Measurements from ENCODE around the gene LRRC57.

- TF ChIP-seq, protein P1, sequence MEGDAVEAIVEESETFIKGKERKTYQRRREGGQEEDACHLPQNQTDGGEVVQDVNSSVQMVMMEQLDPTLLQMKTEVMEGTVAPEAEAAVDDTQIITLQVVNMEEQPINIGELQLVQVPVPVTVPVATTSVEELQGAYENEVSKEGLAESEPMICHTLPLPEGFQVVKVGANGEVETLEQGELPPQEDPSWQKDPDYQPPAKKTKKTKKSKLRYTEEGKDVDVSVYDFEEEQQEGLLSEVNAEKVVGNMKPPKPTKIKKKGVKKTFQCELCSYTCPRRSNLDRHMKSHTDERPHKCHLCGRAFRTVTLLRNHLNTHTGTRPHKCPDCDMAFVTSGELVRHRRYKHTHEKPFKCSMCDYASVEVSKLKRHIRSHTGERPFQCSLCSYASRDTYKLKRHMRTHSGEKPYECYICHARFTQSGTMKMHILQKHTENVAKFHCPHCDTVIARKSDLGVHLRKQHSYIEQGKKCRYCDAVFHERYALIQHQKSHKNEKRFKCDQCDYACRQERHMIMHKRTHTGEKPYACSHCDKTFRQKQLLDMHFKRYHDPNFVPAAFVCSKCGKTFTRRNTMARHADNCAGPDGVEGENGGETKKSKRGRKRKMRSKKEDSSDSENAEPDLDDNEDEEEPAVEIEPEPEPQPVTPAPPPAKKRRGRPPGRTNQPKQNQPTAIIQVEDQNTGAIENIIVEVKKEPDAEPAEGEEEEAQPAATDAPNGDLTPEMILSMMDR (IDR thresholded peaks at IDR 0.05), result no peak
- TF ChIP-seq EZH2 (IDR thresholded peaks at IDR 0.05), result no peak
These were observed 44.1 kb upstream of the LRRC57 start for GRCh38 chr15:42592716-42593115.

All from neural progenitor cell (in vitro differentiated cells).